HG03565 (cell line): Measurements from ENCODE around the gene CRTAC1.

Source experiments
- ATAC-seq: cut with Tn5 transposase; IDR thresholded peaks from one replicate; pipeline ENCODE4 v1.9.1; 2021; ENCODE audit warnings: mild to moderate bottlenecking, moderate library complexity; ENCODE audit not compliant: unreplicated experiment

CRTAC1 gene

GRCh38 chr10:97924678-97925077 is 105.7 kb downstream of the CRTAC1 start:
- ATAC-seq = no peak

- no peak for ATAC-seq
Observed at GRCh38 chr10:97923476-97923875, 106.9 kb downstream of the CRTAC1 start.

- no peak for ATAC-seq
Observed at GRCh38 chr10:97923057-97923456, 107.4 kb downstream of the CRTAC1 start.

GRCh38 chr10:97922022-97922758 is 108.2 kb downstream of the CRTAC1 start:
- ATAC-seq = no peak

- no peak for ATAC-seq
Observed at GRCh38 chr10:97921581-97922021, 108.8 kb downstream of the CRTAC1 start.

- no peak for ATAC-seq
Observed at GRCh38 chr10:97920865-97921264, 109.6 kb downstream of the CRTAC1 start.

GRCh38 chr10:97919012-97919411 is 111.4 kb downstream of the CRTAC1 start:
- no peak for ATAC-seq

- no peak for ATAC-seq
Observed at GRCh38 chr10:97916586-97916985, 113.8 kb downstream of the CRTAC1 start.

GRCh38 chr10:97915346-97916131 is 114.9 kb downstream of the CRTAC1 start:
- no peak for ATAC-seq

- ATAC-seq = no peak
Observed at GRCh38 chr10:97914837-97915211, 115.6 kb downstream of the CRTAC1 start.

- ATAC-seq = no peak
Observed at GRCh38 chr10:97914171-97914836, 116.1 kb downstream of the CRTAC1 start.

- no peak for ATAC-seq
Observed at GRCh38 chr10:97913614-97914013, 116.8 kb downstream of the CRTAC1 start.

GRCh38 chr10:97913193-97913592 is 117.2 kb downstream of the CRTAC1 start:
- ATAC-seq = no peak

GRCh38 chr10:97911217-97911616 is 119.2 kb downstream of the CRTAC1 start:
- no peak for ATAC-seq

GRCh38 chr10:97910661-97911060 is 119.8 kb downstream of the CRTAC1 start:
- ATAC-seq = no peak

- ATAC-seq = no peak
Observed at GRCh38 chr10:97907830-97908229, 122.6 kb downstream of the CRTAC1 start.

GRCh38 chr10:97907211-97907610 is 123.2 kb downstream of the CRTAC1 start:
- no peak for ATAC-seq

GRCh38 chr10:97905276-97905675 is 125.1 kb downstream of the CRTAC1 start:
- no peak for ATAC-seq

GRCh38 chr10:97904576-97904975 is 125.8 kb downstream of the CRTAC1 start:
- ATAC-seq = no peak

GRCh38 chr10:97904018-97904381 is 126.4 kb downstream of the CRTAC1 start:
- ATAC-seq = no peak

- ATAC-seq = no peak
Observed at GRCh38 chr10:97903128-97904017, 127.0 kb downstream of the CRTAC1 start.
